ENCODE results near the gene LPCAT1. TPM values are rescaled to one million over a fixed set of nuclear protein-coding genes. Genes with fewer than 3 reads are reported as not detected.
"Not testable (repeated sequence)": the region's sequence is repeated elsewhere in the genome, so short reads cannot be mapped to it uniquely, and the experiment has no call there.

Gene LPCAT1
- total RNA-seq, 2 donors from 2014 or later = 13.8 to 16.7 TPM

DNA sequence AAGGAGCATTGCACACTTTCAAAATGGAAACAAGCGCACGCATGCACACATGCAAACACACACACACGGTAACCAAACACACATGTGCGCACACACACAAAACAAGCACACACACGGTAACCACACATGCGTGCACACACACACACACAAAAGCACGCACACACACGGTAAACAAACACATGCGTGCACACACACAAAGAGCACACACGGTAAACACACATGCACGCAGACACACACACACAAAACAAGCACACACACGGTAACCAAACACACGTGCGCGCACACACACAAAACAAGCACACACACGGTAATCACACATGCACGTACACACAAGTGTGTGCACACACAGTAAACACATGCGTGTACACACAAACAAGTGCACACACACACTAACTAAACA, 59.2 kb downstream of the LPCAT1 start:
- intact Hi-C loops (cut with DNase I, micrococcal nuclease) = no loop called here
- no peak for DNase-seq
- ATAC-seq = no peak

DNA sequence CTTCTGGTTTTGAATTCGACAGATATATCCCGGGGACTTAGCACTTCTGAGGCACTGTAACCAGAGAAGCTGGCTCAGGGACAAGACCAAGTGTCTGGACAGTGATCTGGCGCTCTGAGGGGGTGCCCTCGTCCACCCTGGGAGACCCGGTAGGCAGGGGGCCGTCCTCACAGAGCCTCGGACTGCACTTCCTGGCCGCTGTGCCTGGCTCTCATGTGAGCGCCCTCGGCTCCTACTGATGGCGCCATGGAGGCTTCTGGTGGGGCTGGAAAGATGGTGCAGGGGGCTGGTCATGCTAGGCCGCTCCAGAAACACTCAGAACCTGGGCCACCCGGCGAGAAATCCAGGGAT, 59.7 kb downstream of the LPCAT1 start:
- intact Hi-C loops (cut with DNase I, micrococcal nuclease) = no loop called here
- ATAC-seq (no peak), DNase-seq (no peak)

DNA sequence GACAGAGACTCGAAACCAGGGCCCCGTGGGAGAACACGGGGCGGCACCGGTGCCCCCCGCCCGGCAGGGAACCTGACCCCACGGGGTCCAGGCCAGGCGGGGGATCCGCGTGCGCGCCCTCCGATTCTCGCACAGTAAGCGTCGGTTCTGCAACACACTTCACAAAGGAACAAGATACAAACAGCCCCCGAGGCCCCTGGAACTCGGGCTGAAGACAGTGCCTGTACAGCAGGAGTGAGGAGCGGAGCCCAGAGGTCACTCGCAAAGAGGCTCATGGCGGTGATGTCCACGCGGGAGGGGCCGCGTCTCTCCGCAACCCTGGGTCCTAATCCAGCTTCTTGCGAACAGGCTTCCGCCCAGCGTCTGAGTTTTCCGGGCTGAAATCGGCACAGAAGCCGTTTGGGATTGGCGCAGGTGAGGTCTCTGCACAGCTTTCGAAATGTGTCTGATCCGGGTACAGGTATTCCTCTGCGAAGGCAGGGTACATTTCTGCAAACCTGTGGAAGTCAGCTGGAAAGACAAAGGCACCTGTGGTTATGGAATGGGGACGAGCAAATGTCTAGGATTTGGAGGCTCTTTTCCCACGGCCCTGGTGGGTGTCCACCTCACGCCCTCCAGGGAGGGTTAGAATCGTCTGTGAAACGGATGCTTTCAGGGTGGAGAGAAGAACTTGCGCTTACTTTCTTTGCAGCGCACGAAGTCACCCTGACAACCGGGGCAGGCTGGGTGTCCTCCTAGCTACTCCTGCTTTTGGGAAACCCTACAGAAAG, 60.2 kb downstream of the LPCAT1 start:
- intact Hi-C loops (cut with DNase I, micrococcal nuclease) = no loop called here
- no peak for ATAC-seq
- DNase-seq = no peak

DNA sequence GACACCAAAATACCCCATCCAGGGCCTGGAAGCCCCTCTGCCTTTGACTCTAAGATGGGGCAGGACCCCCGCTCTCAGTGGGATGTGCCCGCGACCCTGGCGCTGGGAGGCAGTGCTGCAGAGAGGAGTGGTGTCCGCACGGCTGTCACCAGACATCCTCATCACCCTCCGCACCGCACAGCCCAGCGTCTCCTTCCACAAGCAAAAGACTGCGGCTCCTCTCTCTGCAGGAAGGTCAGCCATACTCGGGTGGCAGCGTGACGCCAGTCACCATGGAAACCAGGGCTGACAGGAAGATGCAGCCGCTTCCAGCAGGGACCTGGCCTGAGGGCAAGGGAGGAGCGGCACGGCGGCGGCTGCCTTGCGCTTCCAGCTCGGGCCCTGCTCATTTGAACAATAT, 61.4 kb downstream of the LPCAT1 start:
- no peak for ATAC-seq
- intact Hi-C loops (cut with DNase I, micrococcal nuclease) = no loop called here
- no peak for DNase-seq

DNA sequence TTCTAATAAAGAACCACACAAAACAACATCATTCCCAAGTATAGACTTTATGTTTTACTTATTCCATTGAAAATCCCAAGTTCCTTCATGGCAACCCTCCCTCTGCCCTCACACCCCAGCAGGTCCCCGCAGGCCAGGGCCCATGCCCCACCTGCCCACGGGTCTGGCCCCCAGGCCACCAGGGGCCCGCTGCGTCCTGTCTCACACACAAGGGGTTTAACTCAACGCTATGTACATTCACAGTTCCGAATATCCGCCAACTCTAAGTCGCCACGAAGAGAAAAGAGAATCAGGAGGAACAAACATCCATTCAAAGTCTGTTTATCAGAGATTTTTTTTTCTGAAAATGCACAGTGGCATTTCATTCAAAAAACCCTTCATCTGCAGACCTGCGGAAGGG, 62.4 kb downstream of the LPCAT1 start:
- no peak for ATAC-seq
- intact Hi-C loops (cut with DNase I, micrococcal nuclease) = no loop called here
- no peak for DNase-seq

GRCh38 chr5:1460054-1460682, 63.6 kb downstream of the LPCAT1 start:
- DNase-seq (no peak), ATAC-seq (no peak)
- intact Hi-C loops (cut with DNase I, micrococcal nuclease) = no loop called here

GRCh38 chr5:1459435-1459834, 64.3 kb downstream of the LPCAT1 start:
- DNase-seq; ATAC-seq; intact Hi-C loops (cut with DNase I, micrococcal nuclease): not testable (repeated sequence)

DNA sequence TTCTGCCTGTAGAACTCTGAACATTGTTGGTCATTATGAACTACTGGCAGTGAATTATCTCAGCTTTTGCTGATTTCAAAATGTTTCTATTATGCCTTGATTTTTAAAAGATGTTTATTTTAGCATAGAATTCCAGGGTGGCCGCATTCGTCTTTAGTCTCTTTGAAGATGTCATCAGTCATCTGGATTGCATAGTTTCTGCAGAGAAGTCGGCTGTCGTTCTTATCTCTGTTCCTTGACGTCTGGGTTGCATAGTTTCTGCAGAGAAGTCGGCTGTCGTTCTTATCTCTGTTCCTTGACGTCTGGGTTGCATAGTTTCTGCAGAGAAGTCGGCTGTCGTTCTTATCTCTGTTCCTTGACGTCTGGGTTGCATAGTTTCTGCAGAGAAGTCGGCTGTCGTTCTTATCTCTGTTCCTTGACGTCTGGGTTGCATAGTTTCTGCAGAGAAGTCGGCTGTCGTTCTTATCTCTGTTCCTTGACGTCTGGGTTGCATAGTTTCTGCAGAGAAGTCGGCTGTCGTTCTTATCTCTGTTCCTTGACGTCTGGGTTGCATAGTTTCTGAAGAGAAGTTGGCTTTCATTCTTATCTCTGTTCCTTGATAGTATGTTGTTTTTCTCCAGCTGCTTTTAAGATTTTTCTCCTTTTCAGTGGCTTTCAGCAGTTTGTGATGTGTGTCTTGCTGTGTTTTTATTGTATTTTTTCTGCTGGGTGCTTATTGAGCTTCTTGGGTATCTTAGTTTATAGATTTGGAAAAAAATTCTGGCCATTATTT, 67.5 kb downstream of the LPCAT1 start:
- DNase-seq; ATAC-seq; intact Hi-C loops (cut with DNase I, micrococcal nuclease): not testable (repeated sequence)

- DNase-seq = no peak
- no peak for ATAC-seq
- intact Hi-C loops (cut with DNase I, micrococcal nuclease) = no loop called here
Measured at GRCh38 chr5:1453613-1454012, 70.1 kb downstream of the LPCAT1 start.

DNA sequence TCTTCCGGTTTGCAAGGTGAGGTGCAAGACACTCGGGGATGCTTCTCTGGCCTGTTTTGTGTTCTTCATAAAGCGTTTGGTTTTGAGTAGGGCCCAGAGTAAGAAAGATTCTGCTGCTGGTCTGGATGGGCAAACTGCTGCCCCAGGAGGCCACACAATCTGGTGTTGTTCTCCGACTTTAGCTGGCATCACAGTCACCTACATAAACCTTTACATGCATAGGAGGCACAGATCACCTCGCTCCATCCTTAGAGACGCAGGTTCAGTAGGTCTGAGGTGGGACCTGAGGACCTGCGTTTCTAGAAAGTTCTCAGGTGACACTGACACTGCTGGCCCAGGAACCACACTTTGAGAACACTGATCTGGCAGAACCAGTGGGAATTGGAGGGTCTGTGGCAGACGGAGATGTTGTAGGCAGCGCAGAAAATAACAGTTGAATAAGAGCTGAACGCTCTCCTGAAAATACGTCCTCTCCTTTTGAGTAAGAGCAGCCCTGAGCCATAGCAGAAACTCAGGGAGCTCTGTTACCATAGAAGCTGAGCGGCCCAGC, 74.6 kb downstream of the LPCAT1 start:
- DNase-seq = no peak
- ATAC-seq = no peak
- intact Hi-C loops (cut with DNase I, micrococcal nuclease) = no loop called here

DNA sequence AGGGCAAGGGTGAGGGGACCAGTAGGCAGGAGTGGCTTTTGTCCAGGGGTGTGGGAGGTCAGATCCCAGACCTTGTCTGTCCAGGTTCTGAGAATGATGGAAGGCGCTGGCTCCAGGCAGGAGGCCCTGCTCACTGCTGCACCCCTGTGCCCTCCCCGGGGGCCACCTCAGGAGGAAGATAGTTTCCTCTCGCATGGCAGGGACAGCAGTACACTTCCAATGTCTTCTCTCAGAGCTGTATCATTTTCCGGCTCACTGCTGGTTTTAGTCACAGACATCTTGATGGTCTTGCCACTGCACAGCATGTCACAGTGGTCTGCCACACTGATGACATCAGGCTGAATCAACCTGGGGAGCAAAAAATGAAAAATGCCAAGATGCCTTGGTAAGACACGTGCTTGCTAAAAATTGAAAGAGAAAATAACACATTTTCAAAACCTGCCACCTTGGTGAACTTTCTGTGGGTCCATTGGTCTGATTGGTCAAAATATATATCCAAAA, 75.2 kb downstream of the LPCAT1 start:
- DNase-seq = no peak
- intact Hi-C loops (cut with DNase I, micrococcal nuclease) = no loop called here
- no peak for ATAC-seq

DNA sequence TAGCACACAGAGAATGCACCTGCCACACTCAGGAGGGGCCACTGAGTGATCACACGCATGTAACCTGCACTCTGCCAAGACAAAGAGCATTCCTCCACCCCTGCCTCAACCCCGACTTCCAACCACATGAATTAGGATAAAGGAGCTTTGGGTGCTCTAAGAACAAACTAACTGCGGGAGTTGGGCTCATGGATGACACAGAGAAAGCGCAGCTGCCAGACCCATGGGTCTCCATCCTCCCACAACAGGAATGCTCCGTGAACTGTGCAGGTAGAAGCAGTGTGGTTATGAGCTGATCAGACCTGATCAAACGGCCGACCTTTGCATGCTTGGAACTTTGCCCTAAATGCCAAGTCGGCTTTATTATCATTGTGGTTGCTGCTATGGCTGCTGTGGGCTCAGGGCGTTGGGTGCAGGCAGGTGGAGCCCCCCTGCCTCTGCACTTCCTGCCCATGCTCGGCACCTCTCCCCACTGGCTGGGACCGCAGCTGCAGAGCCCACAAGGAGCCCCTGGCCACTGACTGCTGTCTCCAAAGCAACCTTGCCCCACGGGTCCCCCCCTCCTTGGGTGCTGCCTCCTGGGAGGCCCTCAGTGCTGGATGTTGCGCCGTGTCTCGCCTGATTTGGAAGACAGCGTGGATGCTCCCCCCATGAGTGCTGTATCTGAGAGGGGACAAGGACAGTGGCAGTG, 75.9 kb downstream of the LPCAT1 start:
- ATAC-seq = peak; percentile 53
- intact Hi-C loops (cut with DNase I, micrococcal nuclease) = no loop called here

DNA sequence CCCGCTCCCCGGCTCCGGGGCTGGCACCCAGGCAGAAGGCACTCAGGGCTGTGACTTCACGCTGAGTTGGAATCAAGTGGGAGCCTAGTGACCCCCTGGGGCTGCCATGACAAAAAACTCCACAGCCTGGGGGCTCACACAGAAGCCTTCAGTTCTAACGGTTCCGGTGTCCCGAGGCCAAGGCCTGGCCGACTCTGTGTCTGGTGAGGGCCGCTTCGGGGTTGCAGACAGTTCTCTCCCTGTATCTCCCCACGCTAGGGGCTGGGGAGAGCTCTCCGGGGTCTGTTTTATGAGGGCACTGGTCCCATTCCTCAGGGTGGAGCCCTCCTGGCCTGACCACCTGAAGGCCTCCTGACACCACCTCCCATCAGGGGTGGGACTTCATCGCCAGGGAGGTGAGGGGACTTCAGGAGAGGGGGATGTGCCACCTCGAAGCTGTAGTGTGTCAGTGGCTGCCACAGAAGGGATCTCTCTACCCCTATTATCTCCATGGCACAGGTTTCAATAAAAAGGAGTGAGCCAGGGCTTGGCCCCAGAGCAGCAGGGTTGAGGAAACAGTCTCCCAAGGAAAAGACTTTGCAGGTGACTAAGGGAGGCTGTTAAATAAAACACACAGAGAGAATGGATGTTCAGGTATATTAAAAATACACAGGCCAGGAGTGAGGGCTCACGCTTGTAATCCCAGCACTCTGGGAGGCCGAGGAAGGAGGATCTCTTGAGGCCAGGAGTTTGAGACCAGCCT, 77.0 kb downstream of the LPCAT1 start:
- DNase-seq (no peak), ATAC-seq (no peak)
- intact Hi-C loops (cut with DNase I, micrococcal nuclease) = no loop called here

More for the DNA sequence above, 75.9 kb downstream of the LPCAT1 start:
- no peak for DNase-seq

GRCh38 chr5:1445689-1446601, 77.8 kb downstream of the LPCAT1 start:
- intact Hi-C loops (cut with DNase I, micrococcal nuclease) = no loop called here
- DNase-seq (no peak), ATAC-seq (no peak)

DNA sequence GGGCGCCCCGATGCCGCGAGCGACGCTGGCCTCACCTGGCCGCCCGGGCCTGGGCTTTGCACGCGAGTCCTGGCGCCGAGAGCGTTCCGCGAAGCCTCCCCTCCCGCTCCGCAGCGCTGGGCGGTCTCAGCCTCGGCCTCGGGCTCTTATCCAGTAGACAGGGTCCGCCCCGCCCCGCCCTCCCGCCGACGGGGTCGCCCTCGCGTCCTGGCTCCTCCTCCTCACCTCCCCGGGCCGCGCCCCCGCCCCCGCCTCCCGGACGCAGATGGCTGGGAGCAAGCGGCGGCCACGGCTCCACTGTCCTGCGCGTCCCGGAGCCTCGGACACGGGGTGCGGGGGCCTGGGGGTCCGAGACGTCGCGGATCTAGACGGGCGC, 78.5 kb downstream of the LPCAT1 start, which contains the start of gene SLC6A3:
Gene SLC6A3 (minus strand): TSS at position 128 of the 376 bp plus-strand sequence. CDS start 2,243 bp downstream, outside the sequence.
- peak in 1 of 2 donors; percentile 27 for DNase-seq
- peak; percentile 23 for ATAC-seq

DNA sequence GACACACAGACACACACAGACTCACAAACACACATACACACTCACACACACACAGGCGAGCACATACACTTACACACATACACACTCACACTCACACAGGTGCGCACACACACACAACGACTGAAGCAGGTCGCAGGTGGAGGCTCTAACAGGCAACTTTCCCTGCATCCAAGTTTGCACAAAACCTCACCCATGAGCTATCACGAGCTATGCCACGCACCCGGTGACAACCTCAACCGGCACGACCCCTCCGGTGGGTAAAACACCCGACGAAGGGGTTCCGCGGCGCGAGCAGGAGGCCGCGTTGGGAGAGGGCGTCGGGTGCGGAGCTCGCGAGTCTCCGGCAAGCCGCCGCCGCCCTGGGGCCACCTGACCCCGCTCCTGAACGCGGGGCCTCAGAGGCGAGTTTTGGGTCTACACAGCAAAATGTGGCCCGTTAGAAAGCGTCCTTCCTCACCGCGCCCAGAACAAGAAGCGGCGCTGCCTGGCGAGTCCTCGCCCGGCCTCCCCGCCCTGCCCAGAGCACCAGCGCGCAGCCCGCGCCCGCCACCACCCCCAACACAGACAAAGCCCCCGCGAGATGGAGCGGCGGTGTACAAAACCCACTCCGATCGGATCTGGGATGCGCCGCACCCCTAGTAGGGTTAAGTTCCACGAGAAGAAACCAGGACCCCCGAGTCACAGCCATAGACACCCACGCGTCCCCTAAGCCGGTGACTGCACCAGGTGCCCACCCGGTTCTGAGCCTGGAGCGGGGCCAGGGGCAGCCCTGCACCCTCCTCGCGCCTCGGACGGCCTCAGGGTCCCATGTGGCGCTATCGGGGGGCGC, 79.2 kb downstream of the LPCAT1 start:
- DNase-seq (no peak), ATAC-seq (no peak)
- intact Hi-C loops (cut with DNase I, micrococcal nuclease) = no loop called here

More for the DNA sequence above, 78.5 kb downstream of the LPCAT1 start, which contains the start of gene SLC6A3:
- intact Hi-C loops (cut with DNase I, micrococcal nuclease) = no loop called here

All from left colon (tissue), 2 donors.